Ascending aorta (tissue), 2 donors: ENCODE measurements around the gene MAN1C1. TPM values are rescaled to one million over a fixed set of nuclear protein-coding genes. Genes with fewer than 3 reads are reported as not detected.

ENCODE experiments used
- DNase-seq, 2 donors: peaks; one replicate each; pipeline ENCODE4 v3.0.0-alpha.2; 2019; ENCODE audit warnings: low spot score in 2 of 2
- H3K27ac ChIP-seq, 2 donors: fragments of 200-600 bp; sonication (generic); one replicate each; pipeline ENCODE4 v1.5.1; 2016 to 2017; ENCODE audit warnings: mild to moderate bottlenecking in 1 of 2
- H3K27me3 ChIP-seq: fragments of 200-600 bp; sonication (generic); one replicate; pipeline ENCODE4 v1.5.1; 2017
- H3K36me3 ChIP-seq, 2 donors: fragments of 200-600 bp; sonication (generic); one replicate each; pipeline ENCODE4 v1.5.1; 2016
- H3K4me1 ChIP-seq, 2 donors: fragments of 200-600 bp; sonication (generic); one replicate each; pipeline ENCODE4 v1.5.1; 2016 to 2017; ENCODE audit warnings: mild to moderate bottlenecking in 1 of 2
- H3K4me3 ChIP-seq, 2 donors: fragments of 200-600 bp; sonication (generic); one replicate each; pipeline ENCODE4 v1.5.1; 2016 to 2017; ENCODE audit warnings: mild to moderate bottlenecking in 1 of 2
- H3K9me3 ChIP-seq, 2 donors: fragments of 200-600 bp; sonication (generic); one replicate each; pipeline ENCODE4 v1.5.1; 2016
- CTCF ChIP-seq, 3 experiments: fragments of 200-600 bp in 2 of 3; fragments of 450-650 bp in 1 of 3; sonication (generic) in 2 of 3; IDR thresholded peaks; one replicate each; pipeline ENCODE4 v1.5.1; 2016 to 2019; ENCODE audit warnings: antibody characterized with exemption in 3 of 3, mild to moderate bottlenecking in 1 of 3, moderate library complexity in 1 of 3
- intact Hi-C: fragments of 100-400 bp; cut with DNase I; formaldehyde crosslinking; loops from one replicate; pipeline ENCODE4 v1.15.1; 2023
- total RNA-seq: library from RNA; depleted of rRNA; stranded (reverse); fragments of >200 nt; gene quantifications from one replicate; pipeline ENCODE4 v1.1.0, GENCODE V29; 2016

Gene MAN1C1
- total RNA-seq, 1 donor from 2014 or later, result 14.3 TPM

GRCh38 chr1:25798666-25799351 lies 182.2 kb downstream of the MAN1C1 start:
- Histone ChIP-seq H3K4me1 (peaks cover 4 to 24% of the 10 kb centered on the region in 2 donors), H3K9me3 (no peaks in the 10 kb centered on the region), H3K27ac (peak overlapping the region; percentile 78 to 89), H3K4me3 (no peak overlapping the region), H3K27me3 (no peaks in the 10 kb centered on the region), H3K36me3 (no peaks in the 10 kb centered on the region)
- TF ChIP-seq CTCF (IDR thresholded peaks at IDR 0.05), result no peak
- intact Hi-C loops, result loop anchor here (5.0 kb wide), 2 partner anchors 277 to 297 kb away; no protein-coding TSS in a partner anchor
- DNase-seq, result no peak

GRCh38 chr1:25799352-25799934 lies 182.9 kb downstream of the MAN1C1 start:
- DNase-seq, result no peak
- Histone ChIP-seq H3K9me3 (no peaks in the 10 kb centered on the region), H3K27me3 (no peaks in the 10 kb centered on the region), H3K36me3 (no peaks in the 10 kb centered on the region), H3K4me3 (peak overlapping the region; percentile 48 to 61), H3K27ac (peak overlapping the region; percentile 78 to 89), H3K4me1 (peaks cover 4 to 27% of the 10 kb centered on the region in 2 donors)
- TF ChIP-seq CTCF (IDR thresholded peaks at IDR 0.05), result no peak
- intact Hi-C loops, result loop anchor here (5.0 kb wide), 2 partner anchors 277 to 297 kb away; no protein-coding TSS in a partner anchor

GRCh38 chr1:25799935-25800702 lies 183.5 kb downstream of the MAN1C1 start, which contains the start of gene SELENON:
Gene SELENON (plus strand): TSS chr1:25800193. CDS start chr1:25800231, 38 bp downstream.
- peak in 1 of 2 donors; percentile 83 for DNase-seq
- Histone ChIP-seq H3K4me3 (peak within 1 kb of the TSS; percentile 77 to 87), H3K9me3 (no peaks in the 10 kb centered on the region), H3K4me1 (peaks cover 6 to 32% of the 10 kb centered on the region in 2 donors), H3K27me3 (no peaks in the 10 kb centered on the region), H3K27ac (peak within 1 kb of the TSS; percentile 80 to 89), H3K36me3 (no peaks in the 10 kb centered on the region)
- TF ChIP-seq CTCF (IDR thresholded peaks at IDR 0.05), result no peak
- intact Hi-C loops, result loop anchor here (5.0 kb wide), 2 partner anchors 278 to 298 kb away; no protein-coding TSS in a partner anchor

- peak overlapping the region; percentile 80 to 82 for H3K27ac ChIP-seq
These were observed 184.2 kb downstream of the MAN1C1 start for GRCh38 chr1:25800703-25801377.

More at GRCh38 chr1:25800703-25801377, 184.2 kb downstream of the MAN1C1 start:
- no peak for DNase-seq
- no peaks in the 10 kb centered on the region for H3K36me3 ChIP-seq
- intact Hi-C loops, result no loop called here
- H3K9me3 ChIP-seq, result no peaks in the 10 kb centered on the region
- TF ChIP-seq CTCF (IDR thresholded peaks at IDR 0.05), result no peak
- peak overlapping the region; percentile 77 to 87 for H3K4me3 ChIP-seq
- H3K4me1 ChIP-seq, result peaks cover 14 to 38% of the 10 kb centered on the region in 2 donors
- H3K27me3 ChIP-seq, result no peaks in the 10 kb centered on the region
